GM20000 (cell line): Measurements from ENCODE around the gene FAM20A.

Source experiments
- DNase-seq: peaks from one replicate; pipeline ENCODE4 v3.0.0; 2012; ENCODE audit warnings: low spot score
- CTCF ChIP-seq: IDR thresholded peaks from 2 replicates; pipeline ENCODE4 v1.5.1; 2012; ENCODE audit warnings: mild to moderate bottlenecking, control low read depth; ENCODE audit errors: extremely low read depth, missing control alignments

The FAM20A gene

GRCh38 chr17:68634345-68634876, 33.2 kb upstream of the FAM20A start:
- TF ChIP-seq CTCF, result no peak
- no peak for DNase-seq

GRCh38 chr17:68628576-68628957, 27.4 kb upstream of the FAM20A start:
- TF ChIP-seq CTCF, result no peak
- no peak for DNase-seq

- no peak for TF ChIP-seq CTCF
- no peak for DNase-seq
These were observed 26.9 kb upstream of the FAM20A start for GRCh38 chr17:68627956-68628575.

- no peak for DNase-seq
- TF ChIP-seq CTCF, result no peak
These were observed 23.2 kb upstream of the FAM20A start for GRCh38 chr17:68624381-68624780.

GRCh38 chr17:68623811-68624210, 22.6 kb upstream of the FAM20A start:
- TF ChIP-seq CTCF, result no peak
- DNase-seq, result no peak

- no peak for TF ChIP-seq CTCF
These were observed 21.3 kb upstream of the FAM20A start for GRCh38 chr17:68622423-68622822.

GRCh38 chr17:68621065-68621464, 19.9 kb upstream of the FAM20A start:
- TF ChIP-seq CTCF, result no peak
- DNase-seq, result no peak

More at GRCh38 chr17:68622423-68622822, 21.3 kb upstream of the FAM20A start:
- DNase-seq, result no peak
